SK-N-MC (cell line): ENCODE data around the gene VPS33A.

Experiments
- EZH2 ChIP-seq: fragments of 200-600 bp; sonication (generic); IDR thresholded peaks from one replicate; pipeline ENCODE4 v1.6.1; 2017; ENCODE audit warnings: antibody characterized with exemption
- POLR2AphosphoS5 ChIP-seq: IDR thresholded peaks from 2 replicates; pipeline ENCODE4 v1.6.1; 2012; ENCODE audit warnings: mild to moderate bottlenecking, low read depth, low read length, borderline replicate concordance

DNA sequence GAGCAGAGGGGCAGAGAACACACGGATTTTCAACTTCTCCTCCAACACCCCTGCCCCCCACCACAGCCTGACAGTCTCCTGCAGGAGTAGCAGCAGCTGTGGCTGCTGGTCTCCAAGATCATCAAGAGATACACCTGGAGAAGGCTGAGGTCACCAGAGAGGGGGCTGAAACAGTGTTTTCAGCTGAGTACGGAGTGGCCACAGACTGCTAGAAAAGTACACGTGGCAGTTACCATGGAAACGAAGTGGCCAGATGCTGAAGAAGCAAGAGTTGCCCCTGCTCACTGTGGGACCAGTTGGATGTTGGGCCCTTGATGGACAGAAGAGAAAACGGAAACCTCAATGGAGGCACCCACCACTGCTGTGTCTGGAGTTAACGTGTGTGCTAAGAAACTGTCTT is 35.5 kb downstream of the VPS33A start:
- no peak for TF ChIP-seq POLR2AphosphoS5
- TF ChIP-seq EZH2: no peak
